ENCODE results near the gene SYNGR1.

The SYNGR1 gene

GRCh38 chr22:39349967-39350726 lies at the start of gene SYNGR1:
Gene SYNGR1, plus strand, starts transcription at chr22:39349991. Its CDS starts 20 bp downstream, at chr22:39350011.
- no peak for DNase-seq

GRCh38 chr22:39300186-39300830 lies 49.5 kb upstream of the SYNGR1 start:
- no peak for DNase-seq

- DNase-seq = no peak
These were observed 48.7 kb upstream of the SYNGR1 start for GRCh38 chr22:39301108-39301507.

- no peak for DNase-seq
These were observed 47.9 kb upstream of the SYNGR1 start for GRCh38 chr22:39301926-39302325.

- DNase-seq = no peak
These were observed 47.3 kb upstream of the SYNGR1 start for GRCh38 chr22:39302431-39302960.

GRCh38 chr22:39303358-39303757 lies 46.4 kb upstream of the SYNGR1 start:
- no peak for DNase-seq

- no peak for DNase-seq
These were observed 45.7 kb upstream of the SYNGR1 start for GRCh38 chr22:39303892-39304671.

GRCh38 chr22:39306456-39307361 lies 43.1 kb upstream of the SYNGR1 start:
- peak; percentile 67 for DNase-seq

- DNase-seq = no peak
These were observed 41.0 kb upstream of the SYNGR1 start for GRCh38 chr22:39308614-39309363.

GRCh38 chr22:39309364-39309861 lies 40.4 kb upstream of the SYNGR1 start:
- no peak for DNase-seq

- DNase-seq = no peak
These were observed 39.7 kb upstream of the SYNGR1 start for GRCh38 chr22:39309881-39310714.

- no peak for DNase-seq
These were observed 38.0 kb upstream of the SYNGR1 start for GRCh38 chr22:39311592-39312400.

GRCh38 chr22:39312410-39312809 lies 37.4 kb upstream of the SYNGR1 start:
- no peak for DNase-seq

- DNase-seq = no peak
These were observed 36.4 kb upstream of the SYNGR1 start for GRCh38 chr22:39313258-39314001.

GRCh38 chr22:39314251-39314971 lies 35.4 kb upstream of the SYNGR1 start:
- DNase-seq = no peak

GRCh38 chr22:39315389-39315788 lies 34.4 kb upstream of the SYNGR1 start:
- DNase-seq = no peak

GRCh38 chr22:39316440-39317083 lies 33.2 kb upstream of the SYNGR1 start:
- DNase-seq = peak; percentile 78

Data from activated CD8-positive, alpha-beta memory T cell treated with anti-CD3 and anti-CD28 coated beads, Interleukin-2, amount 50 U/mL, for 4 hours (primary cell).